HCT116 (cell line): ENCODE data around the gene PIAS4.

Experiments
- CEBPB ChIP-seq: IDR thresholded peaks from 2 replicates; pipeline ENCODE4 v1.6.1; 2012; ENCODE audit warnings: low read depth
- EGR1 ChIP-seq: IDR thresholded peaks from 2 replicates; pipeline ENCODE4 v1.6.1; 2012; ENCODE audit warnings: low read depth
- EZH2 ChIP-seq: fragments of 200-600 bp; sonication (generic); IDR thresholded peaks from 2 replicates; pipeline ENCODE4 v1.6.1; 2017; ENCODE audit warnings: antibody characterized with exemption, mixed run types
- JUND ChIP-seq: IDR thresholded peaks from 2 replicates; pipeline ENCODE4 v1.6.1; 2012
- POLR2A ChIP-seq: IDR thresholded peaks from 2 replicates; pipeline ENCODE4 v1.7.0; 2011; ENCODE audit warnings: borderline replicate concordance; ENCODE audit not compliant: insufficient read depth, insufficient read length; ENCODE audit errors: extremely low read depth
- POLR2AphosphoS5 ChIP-seq: IDR thresholded peaks from 2 replicates; pipeline ENCODE4 v1.6.1; 2011; ENCODE audit warnings: mild to moderate bottlenecking, low read depth, low read length, moderate library complexity
- RAD21 ChIP-seq: IDR thresholded peaks from 2 replicates; pipeline ENCODE4 v1.6.1; 2012; ENCODE audit warnings: low read depth, mild to moderate bottlenecking
- SIN3A ChIP-seq: IDR thresholded peaks from 2 replicates; pipeline ENCODE4 v1.6.1; 2012; ENCODE audit warnings: low read depth
- SP1 ChIP-seq: IDR thresholded peaks from 2 replicates; pipeline ENCODE4 v1.6.1; 2012; ENCODE audit warnings: low read depth
- ZFX ChIP-seq: fragments of 450-650 bp; IDR thresholded peaks from 2 replicates; pipeline ENCODE4 v1.6.1; 2017
- TF ChIP-seq, protein P1 (sequence below), 3 experiments: fragments of 200-600 bp in 1 of 3; sonication (generic) in 1 of 3; IDR thresholded peaks in 2 of 3; conservative IDR thresholded peaks in 1 of 3; 2 replicates each; pipeline ENCODE4 v1.5.1; 2012 to 2017; ENCODE audit warnings: low read depth in 2 of 3, low read length in 2 of 3, antibody characterized with exemption in 1 of 3, borderline replicate concordance in 1 of 3, control low read depth in 1 of 3, mild to moderate bottlenecking in 1 of 3, mixed read lengths in 1 of 3, mixed run types in 1 of 3, moderate library complexity in 1 of 3; ENCODE audit not compliant: insufficient read depth in 1 of 3
- TF ChIP-seq, protein P2 (sequence below): IDR thresholded peaks from 2 replicates; pipeline ENCODE4 v1.6.1; 2012; ENCODE audit warnings: low read depth

DNA sequence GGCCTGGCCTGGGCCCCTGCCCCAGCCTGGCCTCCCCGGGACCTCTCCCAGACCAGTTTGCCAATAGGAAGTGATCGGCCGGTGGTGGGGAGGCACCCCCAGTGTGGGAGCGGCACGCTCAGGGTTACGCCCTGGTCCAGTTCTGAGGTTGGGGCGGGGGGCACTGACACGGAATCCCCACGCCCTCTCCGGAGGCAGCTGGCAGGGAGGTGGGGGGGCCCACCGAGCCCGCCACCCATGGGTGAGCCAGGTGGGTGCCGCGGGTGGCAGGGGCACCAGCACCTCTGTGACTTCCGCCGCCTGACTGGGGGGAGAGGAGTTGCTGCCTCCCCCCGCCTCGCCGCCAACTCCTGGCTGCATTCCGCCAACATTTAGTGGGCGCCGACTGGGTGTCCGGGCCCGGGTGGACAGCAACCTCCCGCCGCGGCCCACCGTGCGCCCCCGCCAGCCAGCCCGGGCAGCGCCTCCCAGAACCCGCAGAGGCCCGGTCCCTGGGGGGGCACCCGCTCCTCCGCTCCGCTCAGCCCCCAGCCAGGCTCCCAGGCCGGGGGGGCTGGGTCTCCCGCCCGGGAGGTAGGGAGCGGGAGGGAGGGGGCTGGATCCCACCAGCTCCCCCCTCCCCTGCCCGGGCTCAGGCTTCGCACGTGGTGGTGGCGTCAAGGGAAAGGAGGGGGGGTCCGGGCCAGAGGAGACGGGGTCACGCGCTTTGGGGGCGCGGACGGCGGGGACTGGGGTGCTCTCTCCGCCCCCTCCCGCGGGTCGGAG lies 57.1 kb downstream of the PIAS4 start:
- TF ChIP-seq JUND, result no peak
- TF ChIP-seq POLR2AphosphoS5, result no peak
- TF ChIP-seq EGR1, result no peak
- TF ChIP-seq, protein P1, sequence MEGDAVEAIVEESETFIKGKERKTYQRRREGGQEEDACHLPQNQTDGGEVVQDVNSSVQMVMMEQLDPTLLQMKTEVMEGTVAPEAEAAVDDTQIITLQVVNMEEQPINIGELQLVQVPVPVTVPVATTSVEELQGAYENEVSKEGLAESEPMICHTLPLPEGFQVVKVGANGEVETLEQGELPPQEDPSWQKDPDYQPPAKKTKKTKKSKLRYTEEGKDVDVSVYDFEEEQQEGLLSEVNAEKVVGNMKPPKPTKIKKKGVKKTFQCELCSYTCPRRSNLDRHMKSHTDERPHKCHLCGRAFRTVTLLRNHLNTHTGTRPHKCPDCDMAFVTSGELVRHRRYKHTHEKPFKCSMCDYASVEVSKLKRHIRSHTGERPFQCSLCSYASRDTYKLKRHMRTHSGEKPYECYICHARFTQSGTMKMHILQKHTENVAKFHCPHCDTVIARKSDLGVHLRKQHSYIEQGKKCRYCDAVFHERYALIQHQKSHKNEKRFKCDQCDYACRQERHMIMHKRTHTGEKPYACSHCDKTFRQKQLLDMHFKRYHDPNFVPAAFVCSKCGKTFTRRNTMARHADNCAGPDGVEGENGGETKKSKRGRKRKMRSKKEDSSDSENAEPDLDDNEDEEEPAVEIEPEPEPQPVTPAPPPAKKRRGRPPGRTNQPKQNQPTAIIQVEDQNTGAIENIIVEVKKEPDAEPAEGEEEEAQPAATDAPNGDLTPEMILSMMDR (IDR thresholded peaks at IDR 0.05 in 2 of 3, conservative IDR thresholded peaks at IDR 0.05 in 1 of 3; ENCODE audit: borderline replicate concordance in 1 of 3, insufficient read depth in 1 of 3, low read depth in 2 of 3, low read length in 2 of 3), result no peak
- no peak for TF ChIP-seq CEBPB
- TF ChIP-seq EZH2, result no peak
- no peak for TF ChIP-seq POLR2A
- TF ChIP-seq, protein P2, sequence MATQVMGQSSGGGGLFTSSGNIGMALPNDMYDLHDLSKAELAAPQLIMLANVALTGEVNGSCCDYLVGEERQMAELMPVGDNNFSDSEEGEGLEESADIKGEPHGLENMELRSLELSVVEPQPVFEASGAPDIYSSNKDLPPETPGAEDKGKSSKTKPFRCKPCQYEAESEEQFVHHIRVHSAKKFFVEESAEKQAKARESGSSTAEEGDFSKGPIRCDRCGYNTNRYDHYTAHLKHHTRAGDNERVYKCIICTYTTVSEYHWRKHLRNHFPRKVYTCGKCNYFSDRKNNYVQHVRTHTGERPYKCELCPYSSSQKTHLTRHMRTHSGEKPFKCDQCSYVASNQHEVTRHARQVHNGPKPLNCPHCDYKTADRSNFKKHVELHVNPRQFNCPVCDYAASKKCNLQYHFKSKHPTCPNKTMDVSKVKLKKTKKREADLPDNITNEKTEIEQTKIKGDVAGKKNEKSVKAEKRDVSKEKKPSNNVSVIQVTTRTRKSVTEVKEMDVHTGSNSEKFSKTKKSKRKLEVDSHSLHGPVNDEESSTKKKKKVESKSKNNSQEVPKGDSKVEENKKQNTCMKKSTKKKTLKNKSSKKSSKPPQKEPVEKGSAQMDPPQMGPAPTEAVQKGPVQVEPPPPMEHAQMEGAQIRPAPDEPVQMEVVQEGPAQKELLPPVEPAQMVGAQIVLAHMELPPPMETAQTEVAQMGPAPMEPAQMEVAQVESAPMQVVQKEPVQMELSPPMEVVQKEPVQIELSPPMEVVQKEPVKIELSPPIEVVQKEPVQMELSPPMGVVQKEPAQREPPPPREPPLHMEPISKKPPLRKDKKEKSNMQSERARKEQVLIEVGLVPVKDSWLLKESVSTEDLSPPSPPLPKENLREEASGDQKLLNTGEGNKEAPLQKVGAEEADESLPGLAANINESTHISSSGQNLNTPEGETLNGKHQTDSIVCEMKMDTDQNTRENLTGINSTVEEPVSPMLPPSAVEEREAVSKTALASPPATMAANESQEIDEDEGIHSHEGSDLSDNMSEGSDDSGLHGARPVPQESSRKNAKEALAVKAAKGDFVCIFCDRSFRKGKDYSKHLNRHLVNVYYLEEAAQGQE, result no peak
- no peak for TF ChIP-seq RAD21
- TF ChIP-seq SIN3A, result no peak
- TF ChIP-seq SP1, result no peak
- peak; percentile 68; the same call in 1 of the 2 replicates for TF ChIP-seq ZFX
